NCI-H2029 (cell line): ENCODE results near the gene TLK2.
"Not testable (repeated sequence)": the region's sequence is repeated elsewhere in the genome, so short reads cannot be mapped to it uniquely, and the experiment has no call there.

Experiments
- DNase-seq: peaks from one replicate; lab custom pipeline; 2025; lab: John Stamatoyannopoulos, UW

Gene TLK2

DNA sequence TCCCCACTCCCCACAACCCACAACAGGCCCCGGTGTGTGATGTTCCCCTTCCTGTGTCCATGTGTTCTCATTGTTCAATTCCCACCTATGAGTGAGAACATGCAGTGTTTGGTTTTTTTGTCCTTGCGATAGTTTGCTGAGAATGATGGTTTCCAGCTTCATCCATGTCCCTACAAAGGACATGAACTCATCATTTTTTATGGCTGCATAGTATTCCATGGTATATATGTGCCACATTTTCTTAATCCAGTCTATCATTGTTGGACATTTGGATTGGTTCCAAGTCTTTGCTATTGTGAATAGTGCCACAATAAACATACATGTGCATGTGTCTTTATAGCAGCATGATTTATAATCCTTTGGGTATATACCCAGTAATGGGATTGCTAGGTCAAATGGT, 82.3 kb downstream of the TLK2 start:
- DNase-seq: not testable (repeated sequence)

DNA sequence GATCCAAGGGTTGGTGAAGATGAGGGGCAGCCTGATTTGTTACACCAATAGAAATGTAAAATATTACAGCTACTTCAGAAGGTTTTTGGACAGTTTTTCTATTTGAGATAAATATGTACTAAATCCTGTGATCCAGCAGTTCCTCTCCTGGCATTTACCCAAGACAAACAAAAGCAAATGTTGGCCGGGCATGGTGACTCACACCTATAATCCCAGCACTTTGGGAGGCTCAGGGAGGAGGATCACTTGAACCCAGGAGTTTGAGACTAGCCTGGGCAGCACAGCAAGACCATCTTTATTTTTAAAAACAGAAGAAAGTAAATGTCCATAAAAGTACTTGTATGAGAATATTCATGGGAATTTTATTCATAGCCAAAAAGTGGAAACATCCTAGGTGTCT, 84.0 kb downstream of the TLK2 start:
- DNase-seq: peak; percentile 38

DNA sequence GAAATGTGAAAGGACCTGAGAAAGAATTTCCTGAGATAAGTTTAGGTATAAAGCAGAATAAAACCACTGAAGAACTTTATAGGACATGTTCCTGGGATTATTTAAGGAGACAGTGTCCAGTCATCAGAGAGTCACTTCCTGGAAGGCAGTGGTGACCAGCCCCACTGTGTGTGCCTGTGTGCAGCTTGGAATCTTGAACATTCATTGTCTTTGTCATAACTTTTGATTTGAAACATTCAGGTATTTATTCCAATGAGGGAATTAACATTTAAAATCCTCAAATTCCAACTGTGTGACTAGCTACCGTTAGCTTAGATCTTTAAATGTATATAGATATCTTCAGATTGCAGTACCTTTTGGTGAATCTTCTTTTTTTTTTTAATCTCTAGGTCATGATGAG, 87.2 kb downstream of the TLK2 start:
- DNase-seq: no peak

DNA sequence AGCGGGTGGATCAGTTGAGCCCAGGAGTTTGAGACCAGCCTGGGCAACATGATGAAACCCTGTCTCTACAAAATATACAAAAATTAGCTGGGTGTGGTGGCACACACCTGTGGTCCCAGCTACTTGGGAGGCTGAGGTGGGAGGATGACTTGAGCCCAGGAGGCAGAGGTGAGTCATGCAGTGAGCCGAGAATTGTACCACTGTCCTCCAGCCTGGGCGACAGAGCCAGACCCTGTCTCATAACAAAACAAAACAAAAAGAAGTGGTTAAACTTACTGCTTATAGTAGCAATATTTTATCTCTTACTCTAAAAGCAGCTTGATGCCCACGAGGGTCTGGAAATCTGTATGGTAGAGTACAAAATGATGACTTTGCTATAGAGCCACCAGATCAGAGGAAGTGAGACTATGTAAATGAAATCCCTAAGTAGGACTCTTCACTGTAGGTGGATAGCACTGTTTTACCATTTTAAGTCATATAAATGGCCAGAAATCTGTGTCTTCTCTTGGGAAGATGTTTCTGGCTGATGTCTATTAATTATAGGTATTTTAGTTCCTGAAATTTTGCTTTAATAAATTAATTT, 88.5 kb downstream of the TLK2 start:
- DNase-seq: no peak

DNA sequence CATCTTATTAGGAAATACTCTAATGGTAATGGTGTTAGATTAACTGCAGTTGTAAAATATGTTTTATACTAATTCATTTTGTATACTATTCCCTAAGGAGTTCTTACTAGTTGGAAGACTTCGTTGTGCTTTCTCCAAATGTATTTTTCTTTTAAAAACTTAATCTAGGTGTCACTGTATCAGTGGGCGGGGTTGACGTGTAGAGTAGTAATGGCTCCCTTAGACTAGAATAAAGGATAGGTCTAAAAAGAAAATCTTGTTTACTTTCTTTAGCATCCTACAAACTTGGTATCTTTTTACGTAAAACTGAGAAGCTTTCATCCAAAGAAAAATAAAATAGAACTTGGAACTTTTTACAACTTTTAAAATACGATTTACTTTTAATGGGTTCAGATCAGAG, 93.9 kb downstream of the TLK2 start:
- DNase-seq: no peak

DNA sequence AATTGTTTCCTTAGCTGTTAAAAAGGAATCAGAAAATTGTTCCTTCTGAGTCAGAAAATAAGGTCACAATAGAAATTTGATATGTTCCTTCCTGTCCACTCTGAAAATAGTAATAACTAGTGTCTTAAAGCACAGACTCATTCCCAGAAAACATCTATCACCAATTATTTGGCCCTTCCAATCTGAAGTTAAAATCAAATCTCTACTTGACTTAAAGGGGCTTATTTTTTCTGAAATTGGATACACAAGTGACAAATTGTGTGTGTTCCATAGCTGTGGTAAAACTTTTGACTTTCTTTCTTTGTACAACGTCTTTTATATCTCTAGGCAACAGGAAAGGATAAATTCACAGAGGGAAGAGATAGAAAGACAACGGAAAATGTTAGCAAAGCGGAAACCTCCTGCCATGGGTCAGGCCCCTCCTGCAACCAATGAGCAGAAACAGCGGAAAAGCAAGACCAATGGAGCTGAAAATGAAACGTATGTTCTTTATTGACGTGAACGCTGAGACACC, 94.3 kb downstream of the TLK2 start:
- DNase-seq: no peak

DNA sequence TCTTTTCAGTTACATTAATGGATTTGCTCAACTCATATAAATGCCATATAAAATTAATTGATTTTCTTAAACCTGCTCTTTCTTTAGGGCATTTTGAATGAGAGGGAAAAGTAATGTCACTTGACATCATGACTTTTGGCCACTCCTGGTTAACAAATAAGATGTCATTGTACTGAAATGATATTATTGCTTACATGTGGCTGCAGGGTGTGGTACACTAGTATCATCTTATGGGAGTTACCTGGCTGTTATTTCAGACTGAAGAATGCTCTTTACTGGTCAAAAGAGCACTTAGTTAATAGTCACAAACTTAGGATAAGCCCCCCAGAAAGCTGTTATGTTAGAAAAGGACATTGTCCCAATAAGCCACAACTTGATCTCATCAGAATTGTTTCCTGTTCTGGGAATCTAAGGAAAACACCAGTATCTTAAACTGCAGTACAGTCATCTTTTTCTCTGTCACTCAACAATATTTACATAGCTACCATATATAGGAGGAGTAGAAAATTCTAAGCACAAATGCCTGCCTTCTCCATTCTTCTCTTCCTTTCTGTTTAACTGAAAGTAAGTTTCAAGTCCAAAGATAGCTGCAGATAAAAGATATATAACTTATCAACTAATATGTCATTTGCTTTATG, 95.0 kb downstream of the TLK2 start:
- DNase-seq: no peak

DNA sequence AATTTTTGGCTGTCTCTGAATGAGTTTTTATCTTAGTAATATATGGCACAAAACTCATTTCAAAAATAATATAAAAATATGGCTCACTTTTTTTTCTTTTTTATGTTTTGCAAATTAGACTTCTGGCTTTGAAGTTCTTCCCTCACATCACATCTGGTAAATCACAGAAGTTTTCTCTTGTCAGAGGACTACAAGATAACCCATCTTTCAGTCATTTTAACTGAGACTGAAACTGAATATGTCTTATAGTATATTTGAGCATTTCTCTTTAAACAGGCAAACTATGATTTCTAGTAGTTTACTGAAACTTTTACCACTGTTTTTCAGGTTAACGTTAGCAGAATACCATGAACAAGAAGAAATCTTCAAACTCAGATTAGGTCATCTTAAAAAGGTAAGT, 97.8 kb downstream of the TLK2 start:
- DNase-seq: no peak

DNA sequence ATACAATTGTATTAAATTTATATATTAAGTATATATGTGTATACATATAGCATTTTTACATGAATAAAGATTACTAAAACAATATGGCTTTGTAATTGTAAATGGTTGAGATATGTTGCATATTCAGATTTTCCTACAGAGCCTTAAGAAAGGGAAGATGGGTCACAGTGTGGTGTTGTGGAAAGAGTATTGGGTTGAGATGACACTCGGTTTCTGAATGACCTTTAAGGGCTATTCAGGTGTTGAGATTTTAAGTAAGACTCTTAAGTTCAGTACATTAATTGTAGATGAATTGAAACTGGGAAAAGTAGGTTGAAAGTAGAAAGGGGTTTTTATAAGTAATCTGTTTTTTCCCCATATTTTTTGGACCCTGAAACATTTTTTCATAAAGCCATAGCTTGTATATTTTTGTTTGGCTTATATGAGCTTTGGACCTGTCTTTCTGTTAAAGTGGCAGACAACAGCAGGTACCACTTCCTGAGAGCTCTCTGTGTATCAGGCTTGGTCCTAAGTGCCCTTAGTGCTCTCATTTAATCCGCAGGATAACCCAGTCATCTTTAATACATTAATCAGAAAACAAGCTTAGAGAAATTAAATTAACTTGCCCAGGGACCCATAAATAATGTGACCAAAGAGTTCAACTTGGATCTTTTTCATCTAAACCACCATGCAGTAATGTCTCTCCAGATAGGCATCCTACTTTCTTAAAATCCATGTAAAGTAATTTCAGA, 100.3 kb downstream of the TLK2 start:
- no peak for DNase-seq

DNA sequence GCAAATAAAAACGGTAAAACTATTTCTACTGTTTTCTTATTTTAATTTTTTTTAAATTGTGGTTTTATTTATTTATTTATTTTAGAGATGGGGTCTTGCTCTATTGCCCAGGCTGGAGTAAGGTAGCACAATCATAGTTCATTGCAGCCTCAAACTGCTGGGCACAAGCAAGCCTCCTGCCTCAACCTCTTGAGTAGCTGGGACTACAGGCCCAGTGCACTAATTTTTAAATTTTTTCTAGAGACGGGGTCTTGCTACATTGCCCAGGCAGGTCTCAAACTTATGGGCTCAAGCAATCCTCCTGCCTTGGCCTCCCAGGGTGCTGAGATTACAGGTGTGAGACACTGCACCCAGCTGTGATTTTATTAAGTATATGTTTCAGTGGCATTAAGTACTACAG, 102.3 kb downstream of the TLK2 start:
- no peak for DNase-seq

DNA sequence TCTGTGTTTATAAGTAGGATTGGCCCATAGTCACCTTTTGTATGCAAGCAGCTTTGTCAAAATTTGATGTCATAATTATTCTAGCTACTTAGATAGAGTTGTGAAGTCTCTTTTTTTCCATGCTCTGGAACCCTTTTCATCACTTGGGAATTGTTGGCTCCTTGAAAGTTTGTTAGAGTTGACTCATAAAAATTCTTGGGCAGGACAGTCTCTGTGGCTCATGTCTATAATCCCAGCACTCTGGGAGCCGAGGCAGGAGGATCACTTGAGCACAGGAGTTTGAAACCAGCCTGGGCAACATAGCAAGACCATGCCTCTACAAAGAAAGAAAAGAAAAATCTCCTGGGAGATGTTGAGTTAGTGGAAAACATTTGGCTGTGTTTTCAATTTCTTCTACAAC, 103.1 kb downstream of the TLK2 start:
- no peak for DNase-seq

DNA sequence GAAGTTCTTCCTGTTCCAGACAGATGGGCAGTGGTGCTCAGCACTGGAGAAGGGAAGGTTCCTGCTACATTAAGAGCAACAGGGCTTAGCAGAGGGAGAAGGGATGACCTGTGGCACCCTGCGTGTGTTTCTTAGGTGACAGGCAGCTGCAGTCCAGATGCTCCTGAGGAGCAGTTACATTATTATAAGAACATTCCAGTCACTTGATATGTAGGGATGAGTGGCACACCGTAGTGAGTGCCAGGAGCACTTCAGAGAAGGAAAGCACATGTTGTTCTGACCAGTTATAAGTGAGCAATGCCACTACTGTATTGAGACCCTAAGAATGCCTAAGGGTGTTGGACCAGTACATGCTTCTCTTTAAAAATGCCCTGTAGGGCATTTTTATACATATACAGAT, 108.9 kb downstream of the TLK2 start:
- DNase-seq: peak; percentile 46

DNA sequence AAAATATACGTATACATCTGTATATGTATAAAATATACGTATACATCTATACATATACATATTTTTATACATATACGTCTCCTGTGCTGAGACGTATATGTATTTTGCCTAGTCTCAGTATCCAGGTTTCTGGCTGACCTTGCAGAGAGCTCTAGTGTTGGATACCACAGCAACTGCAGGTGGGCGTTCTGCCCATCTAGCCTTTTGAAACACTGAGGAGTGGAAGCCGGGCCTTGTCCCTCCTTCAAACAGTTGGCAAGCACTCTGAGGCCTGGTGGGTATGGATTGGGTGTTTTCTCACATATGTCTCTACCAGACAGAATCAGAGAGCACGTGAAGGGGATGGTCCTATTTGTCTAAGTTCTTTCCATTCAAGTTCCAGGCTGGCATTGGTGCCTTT, 109.5 kb downstream of the TLK2 start:
- DNase-seq: peak; percentile 20

DNA sequence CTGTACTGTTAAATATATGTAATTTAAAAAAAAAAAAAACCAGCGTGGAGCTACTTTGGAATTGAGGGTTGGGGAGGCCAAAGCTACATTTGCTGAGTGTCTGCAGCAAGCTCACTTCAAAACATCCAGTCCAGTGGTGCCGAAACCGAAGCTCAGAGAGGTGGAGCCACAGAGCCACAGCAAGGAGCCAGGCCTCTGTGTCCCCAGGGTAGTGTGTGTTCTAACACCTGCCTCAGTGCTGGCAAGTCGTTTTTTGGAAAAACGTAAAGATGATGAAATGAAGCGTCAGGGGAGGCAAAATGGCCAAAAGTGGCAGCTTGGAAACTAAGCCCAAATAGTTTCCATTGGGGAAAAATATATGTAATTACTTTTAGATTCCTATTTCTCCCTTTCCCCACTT, 112.7 kb downstream of the TLK2 start:
- no peak for DNase-seq

DNA sequence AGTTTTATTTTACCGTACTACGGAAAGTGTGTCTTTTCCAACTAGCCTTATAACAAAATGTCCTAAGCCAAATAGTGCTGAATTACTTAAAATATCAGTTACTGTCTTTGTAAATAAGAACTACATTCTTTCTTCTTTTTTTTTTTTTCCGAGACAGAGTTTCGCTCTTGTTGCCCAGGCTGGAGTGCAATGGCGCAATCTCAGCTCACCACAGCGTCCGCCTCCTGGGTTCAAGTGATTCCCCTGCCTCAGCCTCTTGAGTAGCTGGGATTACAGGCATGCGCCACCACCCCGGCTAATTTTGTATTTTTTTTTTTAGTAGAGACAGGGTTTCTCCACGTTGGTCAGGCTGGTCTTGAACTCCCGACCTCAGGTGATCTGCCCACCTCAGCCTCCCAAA, 113.2 kb downstream of the TLK2 start:
- DNase-seq: not testable (repeated sequence)

DNA sequence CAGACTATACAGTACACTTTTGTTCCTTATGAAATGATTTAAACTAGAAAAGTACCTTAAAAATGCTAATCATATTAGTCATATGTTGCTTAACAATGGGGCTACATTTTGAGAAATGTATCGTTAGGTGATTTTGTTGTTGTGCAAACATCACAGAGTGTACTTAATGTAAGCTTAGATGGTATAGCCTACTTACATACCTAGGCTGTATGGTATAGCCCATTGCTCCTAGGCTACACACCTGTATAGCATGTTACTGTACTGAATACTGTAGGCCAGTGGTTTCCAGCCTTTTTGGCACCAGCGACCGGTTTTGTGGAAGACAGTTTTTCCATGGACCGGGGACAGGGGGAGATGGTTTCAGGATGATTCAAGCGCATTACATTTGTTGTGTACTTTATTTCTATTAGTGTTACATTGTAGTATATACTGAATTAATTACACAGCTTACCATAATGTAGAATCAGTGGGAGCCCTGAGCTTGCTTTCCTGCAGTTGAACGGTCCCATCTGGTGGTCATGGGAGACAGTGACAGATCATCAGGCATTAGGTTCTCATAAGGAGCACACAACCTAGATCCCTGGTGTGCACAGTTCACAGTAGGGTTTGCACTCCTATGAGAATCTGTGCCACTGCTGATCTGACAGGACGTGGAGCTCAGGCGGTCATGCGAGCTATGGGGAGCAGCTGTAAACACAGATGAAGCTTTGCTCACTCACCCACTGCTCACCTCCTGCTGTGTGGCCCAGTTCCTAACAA, 113.9 kb downstream of the TLK2 start:
- DNase-seq: no peak

DNA sequence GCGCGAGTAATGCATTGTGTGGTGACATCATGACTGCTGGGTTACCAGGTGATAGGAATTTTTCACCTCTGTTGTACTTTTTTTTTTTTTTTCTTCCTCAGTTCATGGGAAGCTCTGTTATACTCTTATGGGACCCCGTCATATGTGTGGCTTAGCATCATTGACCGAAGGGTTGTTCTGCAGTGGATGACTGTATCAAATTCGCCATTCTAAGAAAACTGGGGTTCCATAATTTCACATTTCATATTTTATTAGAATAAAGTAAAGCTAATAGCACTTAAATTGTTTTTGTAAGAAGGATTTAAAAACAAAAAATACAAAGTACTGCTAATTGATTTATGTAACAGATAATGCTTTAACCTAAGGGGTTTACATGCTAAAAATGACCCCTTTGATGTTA, 116.9 kb downstream of the TLK2 start:
- DNase-seq: no peak

DNA sequence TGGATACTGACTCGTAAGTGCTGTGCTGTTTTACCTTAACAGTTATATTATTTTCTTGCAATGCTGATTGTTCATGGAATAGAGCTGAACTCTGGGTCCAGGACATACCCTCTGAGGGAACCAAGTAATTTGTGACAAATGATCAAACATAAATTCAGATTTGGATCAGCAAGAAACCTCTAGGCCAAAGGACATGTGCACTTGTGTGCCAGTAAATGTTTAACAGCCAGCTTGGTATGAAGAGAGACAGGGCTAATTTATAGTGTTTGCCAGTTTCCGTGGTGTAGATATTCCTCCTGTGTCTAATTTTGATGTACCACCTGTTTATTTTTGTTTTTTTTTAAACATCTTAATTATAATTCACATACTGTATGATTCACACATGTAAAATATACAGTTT, 118.0 kb downstream of the TLK2 start:
- no peak for DNase-seq

DNA sequence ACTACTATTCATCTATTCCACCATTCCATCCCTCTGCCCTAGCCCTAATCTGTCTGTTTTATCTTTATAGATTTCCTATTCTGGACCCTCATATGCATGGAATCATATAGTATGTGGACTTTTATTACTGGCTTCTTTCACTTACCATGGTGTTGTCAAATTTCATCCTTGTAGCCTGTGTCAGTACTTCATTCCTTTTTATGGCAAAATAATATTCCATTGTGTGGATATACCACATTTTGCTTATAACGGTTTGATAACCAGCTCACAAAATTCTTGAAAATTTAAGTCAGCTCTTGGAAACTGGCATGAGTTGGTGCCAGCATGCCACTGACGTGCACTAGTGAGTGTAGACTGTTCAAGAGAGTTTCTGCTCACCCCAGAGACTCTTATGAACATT, 118.5 kb downstream of the TLK2 start:
- DNase-seq: no peak

DNA sequence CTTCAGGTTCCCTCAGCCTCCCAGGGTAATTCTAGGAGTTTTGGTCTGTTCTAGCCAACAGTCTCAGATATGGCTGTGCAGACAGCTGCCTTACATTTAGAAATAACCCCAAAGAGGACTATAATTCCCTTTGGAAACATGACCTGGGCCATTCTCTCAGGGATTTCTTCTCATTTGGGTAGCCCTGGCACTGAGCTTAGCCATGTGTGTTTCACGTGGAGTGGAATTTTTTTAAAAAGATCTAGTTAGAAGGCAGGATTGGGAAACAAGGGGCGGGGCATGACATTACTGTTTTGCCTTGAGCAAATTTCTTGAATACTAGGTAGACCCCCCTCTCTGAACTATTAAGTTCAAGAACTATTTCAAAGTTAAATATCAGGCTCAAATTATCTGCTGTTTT, 119.3 kb downstream of the TLK2 start:
- DNase-seq: no peak

DNA sequence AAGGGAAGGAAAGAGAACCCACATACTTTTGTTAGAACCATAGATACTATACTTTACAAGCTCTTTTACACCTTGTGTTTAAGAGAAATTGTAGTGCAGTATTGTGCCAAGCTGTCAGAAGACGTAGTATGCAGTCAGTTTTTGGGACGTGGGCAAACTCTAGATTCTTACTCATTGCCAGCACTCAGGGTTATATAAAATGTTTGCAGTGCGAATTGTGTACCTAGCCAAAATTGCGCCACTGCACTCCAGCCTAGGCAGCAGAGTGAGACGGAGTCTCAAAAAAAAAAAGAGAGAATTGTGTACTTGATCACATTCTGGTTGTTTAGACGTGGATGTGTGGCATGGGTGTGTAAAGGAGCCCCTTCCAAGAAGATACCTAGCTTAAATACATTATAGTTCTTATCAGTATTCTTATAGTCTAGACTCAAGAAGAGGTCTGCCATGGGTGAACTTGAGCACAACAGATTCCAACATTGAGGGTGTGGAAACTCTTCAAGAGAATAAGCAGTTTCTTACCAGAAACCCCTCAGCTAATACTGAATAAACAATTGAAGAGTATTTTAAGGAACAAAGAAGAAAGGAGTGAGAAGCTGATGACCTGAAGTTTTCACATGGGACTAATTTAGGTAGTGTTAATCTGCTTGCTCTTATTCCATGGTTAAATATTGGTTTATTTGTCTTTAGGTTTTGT, 121.5 kb downstream of the TLK2 start:
- DNase-seq: no peak

DNA sequence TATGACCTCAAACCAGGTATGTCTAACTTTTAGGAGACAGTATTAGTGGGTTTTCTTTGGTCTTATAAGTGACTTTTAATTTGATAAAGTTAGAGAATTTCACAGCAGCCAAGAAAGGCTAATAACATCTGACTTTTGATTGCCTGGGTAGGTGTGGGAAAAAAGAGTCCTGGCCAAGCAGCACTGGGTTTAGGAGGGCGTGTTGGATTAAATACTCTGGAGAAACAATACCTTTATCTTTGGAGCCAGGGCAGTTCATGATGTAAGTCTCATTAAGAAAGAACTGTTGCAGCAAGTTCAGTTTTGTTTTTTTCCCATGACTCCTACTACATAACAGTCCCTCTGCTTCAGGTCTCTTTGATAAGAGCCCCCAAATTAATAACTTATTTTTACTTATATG, 122.2 kb downstream of the TLK2 start:
- no peak for DNase-seq
